GM18507 (cell line): ENCODE data around the gene DCXR.
A peak's percentile ranks its signal among the peaks of the same experiment; 100 is the strongest.

ENCODE experiments used
- DNase-seq: peaks from one replicate; pipeline ENCODE4 v3.0.0; 2011; ENCODE audit warnings: low read depth; ENCODE audit not compliant: insufficient read length; ENCODE audit errors: extremely low spot score
- FAIRE-seq: peaks from 2 replicates; lab custom pipeline; 2011; peaks lifted over from hg19 to GRCh38; lab: Jason Lieb, UNC

The DCXR gene

GRCh38 chr17:82076018-82076784 is 38.7 kb upstream of the DCXR start:
- FAIRE-seq (no peak), DNase-seq (no peak)

GRCh38 chr17:82073446-82073845 is 35.9 kb upstream of the DCXR start:
- DNase-seq (no peak), FAIRE-seq (no peak)

GRCh38 chr17:82072827-82073226 is 35.3 kb upstream of the DCXR start:
- no peak for DNase-seq
- no peak for FAIRE-seq

DNA sequence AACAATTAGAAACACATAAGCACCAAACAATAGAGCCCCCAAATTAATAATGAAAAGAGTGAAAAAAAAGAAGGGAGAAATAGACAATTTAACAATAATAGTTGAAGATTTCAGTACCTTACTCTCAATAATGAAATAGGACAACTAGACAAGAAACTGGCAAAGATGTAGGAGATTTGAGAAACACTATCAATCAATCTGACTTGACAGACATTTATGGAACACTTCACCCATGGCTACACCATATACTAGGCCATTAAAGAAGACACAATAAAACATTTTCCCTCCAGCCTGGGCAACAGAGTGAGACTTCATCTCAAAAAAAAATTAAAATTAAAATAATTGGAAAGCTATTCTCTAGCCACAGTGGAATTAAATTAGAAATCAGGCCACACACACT is 33.1 kb upstream of the DCXR start:
- FAIRE-seq (no peak), DNase-seq (no peak)

- FAIRE-seq (no peak), DNase-seq (peak; percentile 84)
Observed at GRCh38 chr17:82065638-82066303, 28.3 kb upstream of the DCXR start, which contains the start of gene DUS1L. TSS of gene DUS1L (minus strand) at chr17:82065804. CDS start at chr17:82065059, 745 bp downstream.

DNA sequence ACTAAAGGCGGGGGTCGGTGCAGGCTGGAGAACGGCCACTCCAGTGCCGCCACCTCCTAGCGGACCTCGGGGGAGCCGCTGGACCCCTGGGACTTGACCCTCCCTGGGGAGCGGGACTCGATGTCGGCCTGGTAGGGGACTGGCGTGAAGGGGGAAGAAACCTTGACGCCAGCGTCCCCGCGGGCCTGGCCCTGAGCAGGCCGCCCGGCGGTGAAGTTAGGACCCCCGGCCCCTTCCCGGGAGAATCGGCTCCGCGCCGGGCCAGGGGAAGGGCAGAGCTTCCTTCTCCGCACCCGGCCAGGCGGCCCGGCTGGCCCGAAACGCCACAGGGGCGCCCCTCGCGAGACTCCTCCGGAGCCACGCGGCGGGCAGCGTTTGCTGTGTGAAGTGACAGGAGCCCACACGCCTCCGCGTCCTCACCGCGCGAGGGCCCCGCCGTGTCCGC is 27.7 kb upstream of the DCXR start:
- no peak for FAIRE-seq
- no peak for DNase-seq

DNA sequence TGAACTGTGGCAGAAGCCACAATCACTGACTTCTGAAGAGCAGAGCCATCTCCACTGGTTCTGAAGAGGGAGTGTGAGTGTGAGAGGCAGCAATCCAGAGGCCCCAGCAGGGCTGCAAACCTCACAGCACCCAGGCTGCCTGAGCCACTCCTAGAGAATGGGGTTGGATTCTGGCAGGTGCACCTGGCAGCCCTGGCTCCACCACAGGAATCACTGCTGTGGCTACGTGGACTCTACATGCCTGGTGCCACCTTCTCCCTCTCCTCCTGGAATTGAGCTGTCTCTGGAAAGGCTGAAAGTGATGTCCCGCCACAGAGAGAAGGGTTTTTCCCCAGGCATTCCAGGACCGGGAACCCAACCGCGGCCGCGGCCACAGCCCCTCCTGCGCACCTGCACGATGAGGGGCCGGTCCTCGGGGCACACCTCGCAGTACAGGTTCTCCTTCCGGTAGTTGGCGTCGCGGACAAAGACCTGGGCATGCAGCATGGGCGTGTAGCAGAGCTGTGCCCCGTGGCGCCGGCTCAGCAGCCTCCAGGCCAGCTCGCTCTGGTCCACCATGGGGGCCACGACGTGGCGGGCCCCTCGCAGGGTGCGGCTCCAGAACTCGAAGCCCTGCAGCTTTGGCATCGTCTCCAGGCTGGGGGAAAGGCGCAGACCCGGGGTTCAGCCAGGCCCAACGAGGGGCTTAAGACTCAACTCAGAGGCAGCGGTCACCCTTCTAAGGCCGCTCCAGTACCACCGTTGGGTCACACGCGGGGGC is 27.1 kb upstream of the DCXR start:
- DNase-seq (no peak), FAIRE-seq (no peak)

DNA sequence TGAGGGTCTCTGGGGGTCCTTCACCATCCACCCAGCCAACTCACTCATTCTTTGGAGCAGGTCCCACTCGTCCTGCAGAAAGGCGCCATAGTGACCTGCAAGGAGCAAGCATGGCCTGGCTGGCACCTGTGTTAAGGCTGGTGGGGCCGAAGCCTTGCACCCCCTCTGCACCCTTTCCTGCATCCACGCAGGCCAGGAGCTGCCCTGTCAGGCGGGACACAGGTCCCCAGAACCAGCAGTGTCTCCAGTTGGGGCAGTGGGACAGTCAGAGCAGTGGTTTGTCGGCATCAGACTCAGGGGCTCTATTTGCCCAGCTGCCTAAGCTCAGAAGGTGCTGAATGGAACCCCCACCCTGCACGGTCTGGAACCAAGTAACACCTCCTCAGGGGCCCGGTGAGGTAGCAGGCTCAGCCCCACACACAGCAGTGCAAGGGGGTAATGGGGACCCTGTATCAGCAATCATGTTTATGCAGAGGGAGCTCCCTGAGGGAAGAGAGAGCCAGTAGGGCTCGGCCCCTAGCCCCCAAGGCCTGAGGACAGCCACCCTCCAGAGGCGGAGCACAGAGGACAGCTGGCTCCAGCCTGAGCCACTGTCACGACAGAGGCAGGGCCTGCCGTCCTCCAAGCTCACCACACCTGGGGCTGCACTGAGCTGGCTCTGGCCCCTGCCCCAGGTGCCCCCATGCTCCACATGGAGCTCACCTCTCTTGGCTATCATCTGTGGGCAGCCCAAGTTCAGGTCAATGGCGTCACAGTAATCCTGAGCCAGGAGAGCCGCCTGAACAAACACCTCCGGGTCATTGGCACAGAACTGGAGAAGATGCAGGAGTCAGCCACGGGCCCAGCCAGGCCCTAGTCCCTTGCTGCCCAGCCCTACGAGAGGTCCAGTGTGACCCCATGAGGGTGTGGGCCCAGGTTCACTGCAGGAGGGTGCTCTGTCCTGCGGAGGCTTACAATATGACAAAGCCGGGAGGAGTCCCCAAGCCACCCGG is 26.2 kb upstream of the DCXR start:
- DNase-seq (no peak), FAIRE-seq (no peak)

GRCh38 chr17:82062984-82063368 is 25.5 kb upstream of the DCXR start:
- no peak for DNase-seq
- FAIRE-seq = no peak

DNA sequence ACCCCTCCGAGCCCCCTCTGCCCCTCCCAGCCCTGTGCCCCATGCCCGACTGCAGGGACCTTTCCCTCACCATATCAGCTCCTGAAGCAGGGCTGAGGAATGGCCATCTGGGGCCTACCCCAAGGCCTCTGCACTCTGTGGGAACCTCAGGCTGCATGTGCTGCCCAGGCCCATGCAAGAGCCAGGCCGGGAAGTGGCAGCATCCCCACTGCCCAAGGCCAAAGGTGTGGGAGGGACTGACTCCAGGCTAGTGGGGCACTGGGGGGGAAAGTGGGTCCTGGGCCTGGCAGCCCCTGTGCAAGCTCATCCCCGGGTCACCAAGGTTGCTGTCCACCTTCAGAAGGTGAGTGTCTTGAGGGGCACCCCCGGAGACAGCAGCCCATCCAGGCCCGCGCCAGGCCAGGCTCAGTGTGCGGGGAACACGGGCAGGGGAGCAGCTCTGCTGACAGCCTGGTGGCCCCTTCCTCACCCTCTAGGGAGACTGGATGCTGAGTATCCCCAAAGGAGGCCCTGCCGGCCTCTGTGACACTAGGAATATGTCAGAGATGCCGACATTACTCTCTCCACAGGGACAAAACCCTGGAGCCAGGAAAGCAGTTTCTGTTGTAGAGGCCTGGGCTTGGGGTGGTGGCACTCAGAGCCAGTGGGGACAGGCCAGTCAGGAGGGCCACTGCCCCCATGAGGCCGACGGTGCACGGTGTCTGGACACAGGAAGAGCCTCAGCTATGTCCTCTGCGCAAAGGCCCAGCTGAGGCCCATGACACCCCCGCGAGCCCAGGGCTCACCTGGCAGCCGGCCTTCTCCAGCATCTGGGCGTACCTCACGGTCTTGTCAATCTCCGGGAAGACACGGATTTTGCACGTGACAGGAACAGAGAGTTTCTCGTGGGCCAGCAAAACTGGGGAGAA is 24.8 kb upstream of the DCXR start:
- no peak for DNase-seq
- no peak for FAIRE-seq

GRCh38 chr17:82061047-82061925 is 23.8 kb upstream of the DCXR start:
- FAIRE-seq (no peak), DNase-seq (no peak)

- no peak for DNase-seq
Observed at GRCh38 chr17:82060614-82061013, 23.1 kb upstream of the DCXR start.

GRCh38 chr17:82060001-82060380 is 22.5 kb upstream of the DCXR start:
- no peak for FAIRE-seq
- DNase-seq = no peak

More at GRCh38 chr17:82060614-82061013, 23.1 kb upstream of the DCXR start:
- no peak for FAIRE-seq

GRCh38 chr17:82059272-82060000 is 21.9 kb upstream of the DCXR start:
- DNase-seq (no peak), FAIRE-seq (no peak)

- DNase-seq (no peak), FAIRE-seq (no peak)
Observed at GRCh38 chr17:82058855-82059249, 21.4 kb upstream of the DCXR start.

- no peak for DNase-seq
Observed at GRCh38 chr17:82058230-82058854, 20.8 kb upstream of the DCXR start.

More at GRCh38 chr17:82058230-82058854, 20.8 kb upstream of the DCXR start:
- FAIRE-seq = no peak
